ENCODE measurements around the gene ENTPD2.

- no peak for TF ChIP-seq CTCF (IDR thresholded peaks at IDR 0.05)
- TF ChIP-seq EZH2 (IDR thresholded peaks at IDR 0.05; ENCODE audit: borderline replicate concordance, insufficient read depth, low read depth, low read length, poor library complexity, severe bottlenecking) = no peak
These were observed 26.2 kb downstream of the ENTPD2 start, which contains the start of gene ABCA2 for GRCh38 chr9:137027369-137028262.
